ENCODE measurements around the gene RNF222. TPM values are rescaled to one million over a fixed set of nuclear protein-coding genes. Genes with fewer than 3 reads are reported as not detected.
A peak's percentile ranks its signal among the peaks of the same experiment; 100 is the strongest.

The RNF222 gene
- total RNA-seq, 4 donors from 2014 or later: not detected

DNA sequence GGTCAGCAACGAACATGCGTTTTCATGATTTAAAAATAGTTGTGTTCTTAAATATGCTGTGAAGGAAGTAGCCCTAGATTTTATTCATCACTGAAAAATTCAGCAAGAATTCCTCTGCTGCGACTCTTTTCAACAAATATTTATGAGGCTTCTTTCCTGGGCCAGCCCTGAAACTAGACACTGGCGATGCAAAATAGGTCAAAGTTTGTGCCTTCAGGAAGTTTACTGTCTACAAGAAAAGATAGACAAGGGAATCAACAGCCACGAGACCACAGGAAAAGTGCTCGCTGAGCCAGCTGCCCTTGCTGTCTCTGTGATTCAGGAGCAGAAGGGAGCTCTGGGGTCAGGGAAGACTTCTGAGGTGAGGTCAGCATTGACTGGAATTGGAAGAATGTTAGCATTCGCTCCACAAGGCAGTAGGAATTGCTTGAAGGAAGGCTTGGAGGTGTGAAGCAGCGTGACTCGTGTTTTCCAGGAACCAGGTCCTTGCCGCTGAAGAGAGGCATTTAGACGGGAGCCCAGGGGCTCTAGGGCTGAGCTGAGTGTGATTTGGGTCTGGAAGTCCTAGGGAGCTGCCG lies 12.7 kb downstream of the RNF222 start:
- Histone ChIP-seq H3K4me1 (peaks cover 16 to 41% (median 33%) of the 10 kb centered on the region in 4 donors), H3K27me3 (no peaks in the 10 kb centered on the region), H3K4me3 (no peak overlapping the region), H3K36me3 (peaks cover 0 to 17% (median 0%) of the 10 kb centered on the region in 4 donors), H3K27ac (peak overlapping the region in 3 of 4 donors; percentile 91 to 95 (median 91)), H3K9me3 (no peaks in the 10 kb centered on the region)
- TF ChIP-seq CTCF (IDR thresholded peaks at IDR 0.05) (no peak), POLR2A (IDR thresholded peaks at IDR 0.05) (no peak), POLR2AphosphoS5 (IDR thresholded peaks at IDR 0.05) (no peak), EP300 (IDR thresholded peaks at IDR 0.05; ENCODE audit: low read depth) (no peak)
- no peak for DNase-seq
- 51 to 79% methylated on average over 7 to 12 of the region's 12 CpGs for WGBS, 2 donors (ENCODE audit: low coverage in 1 of 2)
- in situ Hi-C loops (cut with MboI; ENCODE audit: low pct_ligation_motif_present in 1 of 4, low pct_unique_long_range_greater_than_20kb in 1 of 4, low sequenced_read_pairs in 3 of 4): no loop called here
- intact Hi-C loops (cut with DNase I; ENCODE audit: low total_unique reads): no loop called here

DNA sequence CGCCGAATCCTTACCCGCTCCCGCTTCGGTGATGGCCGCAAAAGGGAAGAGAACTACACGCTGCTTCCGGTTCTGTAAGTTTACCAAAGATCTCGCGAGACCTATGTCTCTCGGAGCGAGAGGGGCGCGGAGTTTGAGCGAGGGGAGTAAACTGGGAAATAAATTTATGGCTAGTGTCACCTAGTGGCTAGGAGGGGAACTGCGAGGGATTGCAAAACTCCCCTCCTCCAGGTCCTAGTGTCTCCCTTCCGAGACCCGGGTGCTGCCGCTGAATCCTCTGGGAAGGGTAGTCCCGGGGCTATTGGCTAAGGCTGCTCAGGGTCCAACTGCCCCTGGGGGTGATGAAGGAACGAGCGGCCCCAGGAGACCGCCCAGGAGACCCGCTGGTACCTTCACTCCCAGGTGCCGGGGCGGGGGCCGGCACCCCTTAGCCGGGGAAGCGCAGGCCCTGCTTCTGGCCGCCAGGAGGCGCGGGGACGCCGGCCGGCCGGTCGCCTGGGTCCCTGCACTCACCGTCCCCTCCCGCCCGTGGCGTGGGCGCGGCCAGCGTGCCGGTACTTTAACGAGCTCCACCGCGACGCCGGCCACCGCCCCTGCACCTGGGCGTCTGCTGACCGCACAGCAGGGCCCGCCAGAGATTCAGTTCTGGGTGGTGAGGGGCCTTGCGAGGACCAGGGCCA lies 14.3 kb downstream of the RNF222 start, which contains the start of gene RPL26:
Gene RPL26, minus strand, starts transcription at position 51 of the 680 bp plus-strand sequence. CDS start 883 bp downstream, outside the sequence.
- in situ Hi-C loops (cut with MboI; ENCODE audit: low pct_ligation_motif_present in 1 of 4, low pct_unique_long_range_greater_than_20kb in 1 of 4, low sequenced_read_pairs in 3 of 4) (no loop called here), intact Hi-C loops (cut with DNase I; ENCODE audit: low total_unique reads) (no loop called here)
- DNase-seq: peak; percentile 98
- Histone ChIP-seq H3K4me3 (peak within 1 kb of the TSS; percentile 44 to 76 (median 71)), H3K36me3 (peaks cover 0 to 33% (median 6%) of the 10 kb centered on the region in 4 donors), H3K27me3 (no peaks in the 10 kb centered on the region), H3K27ac (peak within 1 kb of the TSS; percentile 91 to 95 (median 93)), H3K9me3 (no peaks in the 10 kb centered on the region), H3K4me1 (peaks cover 16 to 42% (median 34%) of the 10 kb centered on the region in 4 donors)
- TF ChIP-seq CTCF (IDR thresholded peaks at IDR 0.05): peak; percentile 98 to 100 (median 99)
- peak; percentile 94 to 97 (median 95) for TF ChIP-seq POLR2AphosphoS5 (IDR thresholded peaks at IDR 0.05)
- TF ChIP-seq EP300 (IDR thresholded peaks at IDR 0.05; ENCODE audit: low read depth): no peak
- TF ChIP-seq POLR2A (IDR thresholded peaks at IDR 0.05): peak; percentile 90
- WGBS, 2 donors (ENCODE audit: low coverage in 1 of 2): 1% methylated on average over 47 of the region's 55 CpGs; no CpG with 5 or more reads in 1 of the 2 donors

DNA sequence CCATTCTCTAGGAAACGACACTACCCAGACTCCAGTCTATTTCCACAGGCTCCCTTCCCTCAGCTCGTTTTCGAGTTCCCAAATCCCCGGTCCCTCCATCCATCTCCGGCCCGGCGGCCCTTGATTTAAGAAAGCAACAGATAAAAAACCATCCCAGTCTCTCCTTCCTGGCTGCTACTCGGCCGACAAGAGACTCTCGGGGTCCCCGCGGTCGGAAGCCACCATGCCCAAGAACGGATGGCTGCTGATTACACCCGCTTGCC lies 14.8 kb downstream of the RNF222 start:
- intact Hi-C loops (cut with DNase I; ENCODE audit: low total_unique reads) (no loop called here), in situ Hi-C loops (cut with MboI; ENCODE audit: low pct_ligation_motif_present in 1 of 4, low pct_unique_long_range_greater_than_20kb in 1 of 4, low sequenced_read_pairs in 3 of 4) (no loop called here)
- TF ChIP-seq CTCF (IDR thresholded peaks at IDR 0.05) (no peak), POLR2A (IDR thresholded peaks at IDR 0.05) (no peak), POLR2AphosphoS5 (IDR thresholded peaks at IDR 0.05) (no peak), EP300 (IDR thresholded peaks at IDR 0.05; ENCODE audit: low read depth) (no peak)
- H3K27me3 ChIP-seq: no peaks in the 10 kb centered on the region
- H3K9me3 ChIP-seq: no peaks in the 10 kb centered on the region
- DNase-seq: no peak
- H3K4me1 ChIP-seq: peaks cover 16 to 46% (median 34%) of the 10 kb centered on the region in 4 donors
- peak overlapping the region; percentile 36 to 71 (median 58) for H3K4me3 ChIP-seq
- peak overlapping the region; percentile 91 to 95 (median 93) for H3K27ac ChIP-seq
- 0% methylated on average over 3 to 15 of the region's 15 CpGs for WGBS, 2 donors (ENCODE audit: low coverage in 1 of 2)
- H3K36me3 ChIP-seq: peaks cover 0 to 38% (median 8%) of the 10 kb centered on the region in 4 donors

DNA sequence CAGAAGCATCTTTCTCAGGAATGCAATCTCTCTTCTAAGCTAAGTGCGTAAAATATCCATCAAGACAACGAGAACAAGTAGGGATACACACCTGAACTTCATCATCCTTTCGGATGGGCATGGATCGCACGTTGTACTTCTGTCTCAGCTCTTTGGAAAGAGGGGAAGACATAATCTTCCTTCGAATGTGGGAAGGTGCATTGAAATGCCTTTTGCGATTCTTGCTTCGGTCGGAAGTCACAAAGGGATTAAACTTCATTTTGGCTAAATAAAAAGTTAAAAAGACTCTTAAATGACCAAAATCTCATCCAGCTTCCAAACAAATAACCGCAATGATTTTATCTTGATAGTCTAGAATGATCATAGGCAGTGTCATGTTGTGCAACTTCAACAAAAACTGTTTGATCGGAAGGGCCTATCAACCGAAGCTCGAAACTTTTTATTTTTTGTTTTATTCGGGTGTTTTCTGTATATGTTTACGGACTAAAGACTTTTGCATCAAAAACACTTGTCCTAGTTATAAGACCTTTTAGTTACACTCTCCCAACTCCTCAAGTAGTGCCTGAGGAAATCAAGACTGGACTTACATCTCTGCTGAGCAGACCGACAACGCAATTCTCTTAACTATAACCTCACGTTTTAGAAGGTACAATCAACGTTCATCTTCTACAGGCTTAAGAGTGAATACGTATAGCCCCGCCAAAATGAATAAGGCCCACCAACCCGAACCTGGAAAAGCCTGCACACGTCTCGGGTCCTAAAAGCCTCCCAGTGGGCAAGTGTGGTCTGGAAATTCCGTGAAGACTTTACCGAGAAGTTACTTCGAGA lies 15.4 kb downstream of the RNF222 start:
- H3K27me3 ChIP-seq: no peaks in the 10 kb centered on the region
- DNase-seq: no peak
- peaks cover 16 to 52% (median 35%) of the 10 kb centered on the region in 4 donors for H3K4me1 ChIP-seq
- no peak for TF ChIP-seq EP300 (IDR thresholded peaks at IDR 0.05; ENCODE audit: low read depth)
- TF ChIP-seq POLR2A (IDR thresholded peaks at IDR 0.05): no peak
- TF ChIP-seq CTCF (IDR thresholded peaks at IDR 0.05): no peak
- TF ChIP-seq POLR2AphosphoS5 (IDR thresholded peaks at IDR 0.05): no peak
- whole genome bisulfite sequencing, 2 donors (ENCODE audit: low coverage in 1 of 2): 3 to 15% methylated on average over 11 to 27 of the region's 27 CpGs
- H3K4me3 ChIP-seq: peak overlapping the region; percentile 36 to 71 (median 58)
- H3K36me3 ChIP-seq: peaks cover 0 to 41% (median 9%) of the 10 kb centered on the region in 4 donors
- H3K9me3 ChIP-seq: no peaks in the 10 kb centered on the region
- in situ Hi-C loops (cut with MboI; ENCODE audit: low pct_ligation_motif_present in 1 of 4, low pct_unique_long_range_greater_than_20kb in 1 of 4, low sequenced_read_pairs in 3 of 4): no loop called here
- peak overlapping the region; percentile 91 to 95 (median 93) for H3K27ac ChIP-seq
- intact Hi-C loops (cut with DNase I; ENCODE audit: low total_unique reads): no loop called here

Measured in transverse colon (tissue), 4 donors.